Stimulated activated CD8-positive, alpha-beta memory T cell treated with anti-CD3 and anti-CD28 coated beads, Interleukin-15, amount 100 ng/mL, for 4 hours (primary cell): ENCODE measurements around the gene TYK2.

ENCODE experiments used
- DNase-seq, 2 donors: peaks; one replicate each; pipeline ENCODE4 v3.0.0-alpha.2; 2020; ENCODE audit warnings: low read depth in 2 of 2

TYK2 gene

DNA sequence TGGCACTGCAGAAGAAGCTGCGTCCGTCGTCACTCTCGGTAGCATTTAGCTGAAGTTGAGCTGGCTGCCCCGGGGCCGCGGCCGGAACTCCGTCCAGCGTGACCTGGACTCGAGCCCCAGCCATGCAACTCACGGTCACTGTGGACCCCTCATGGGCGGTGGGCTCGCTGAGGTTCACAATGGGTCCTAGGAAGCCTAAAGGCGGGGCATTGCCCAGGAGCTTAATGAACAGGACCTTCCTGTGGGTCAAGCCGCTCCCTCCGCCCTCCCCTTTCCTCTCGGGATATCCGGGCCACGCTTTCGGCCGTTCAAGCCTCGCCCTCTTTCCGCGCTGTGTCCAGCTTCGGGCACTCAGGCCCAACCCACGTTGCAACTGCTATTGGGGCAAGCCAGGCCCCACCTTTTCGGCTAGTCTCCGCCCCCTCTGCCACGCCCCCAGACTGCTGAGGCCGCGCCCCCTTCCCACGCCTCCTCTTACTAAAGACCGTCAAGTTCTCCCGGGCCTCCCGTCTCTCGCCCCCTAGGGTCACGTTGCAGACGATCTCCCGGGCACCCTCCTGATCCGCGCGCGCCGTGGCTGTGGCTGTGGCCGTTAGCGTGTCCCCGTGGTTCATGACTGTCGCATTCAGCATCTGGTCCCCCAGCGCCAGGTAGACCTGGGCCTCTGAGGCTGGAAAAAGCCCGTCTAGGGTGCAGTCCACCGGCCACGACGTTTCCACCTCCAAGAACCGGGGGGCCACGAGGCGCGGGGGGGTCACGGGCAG, 45.6 kb downstream of the TYK2 start:
- no peak for DNase-seq

DNA sequence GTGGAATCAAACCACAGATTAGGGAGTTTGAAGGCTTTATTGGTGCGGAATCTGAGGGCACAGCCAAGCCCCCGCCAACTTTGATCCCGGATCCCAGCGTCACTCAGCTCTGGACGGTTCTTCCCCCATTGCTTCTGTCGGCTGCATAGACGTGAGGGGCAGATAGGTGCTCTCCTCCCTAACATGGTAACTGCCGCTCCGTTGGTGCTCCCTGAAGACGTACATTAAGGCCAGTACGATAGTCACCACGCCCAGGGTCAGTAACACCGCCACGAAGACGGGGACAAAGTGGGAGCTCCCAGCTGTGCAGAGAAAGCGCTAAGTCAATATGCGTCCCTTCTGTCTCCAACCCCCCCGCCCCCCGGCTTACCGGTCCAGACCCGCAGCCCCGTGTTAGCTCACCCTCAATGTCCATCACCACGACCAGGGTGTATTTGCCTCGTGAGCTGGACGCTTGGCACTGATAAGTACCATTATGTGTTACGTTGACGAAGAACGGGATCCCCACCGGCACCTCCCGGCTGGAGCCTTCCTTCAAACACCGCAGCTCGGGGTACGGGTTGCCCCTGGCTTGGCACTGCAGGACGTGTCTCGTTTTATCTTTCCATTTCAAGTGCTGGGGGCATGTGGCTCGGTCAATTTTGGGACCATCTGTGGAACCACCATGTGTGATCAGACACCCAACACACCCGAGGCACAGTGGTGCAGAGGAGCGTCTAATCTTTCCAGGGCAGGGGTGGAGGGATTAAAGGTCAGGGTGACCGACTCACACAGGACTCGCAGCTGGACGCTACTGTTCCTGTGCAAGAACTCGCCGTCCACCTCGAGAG, 46.4 kb downstream of the TYK2 start:
- no peak for DNase-seq

DNA sequence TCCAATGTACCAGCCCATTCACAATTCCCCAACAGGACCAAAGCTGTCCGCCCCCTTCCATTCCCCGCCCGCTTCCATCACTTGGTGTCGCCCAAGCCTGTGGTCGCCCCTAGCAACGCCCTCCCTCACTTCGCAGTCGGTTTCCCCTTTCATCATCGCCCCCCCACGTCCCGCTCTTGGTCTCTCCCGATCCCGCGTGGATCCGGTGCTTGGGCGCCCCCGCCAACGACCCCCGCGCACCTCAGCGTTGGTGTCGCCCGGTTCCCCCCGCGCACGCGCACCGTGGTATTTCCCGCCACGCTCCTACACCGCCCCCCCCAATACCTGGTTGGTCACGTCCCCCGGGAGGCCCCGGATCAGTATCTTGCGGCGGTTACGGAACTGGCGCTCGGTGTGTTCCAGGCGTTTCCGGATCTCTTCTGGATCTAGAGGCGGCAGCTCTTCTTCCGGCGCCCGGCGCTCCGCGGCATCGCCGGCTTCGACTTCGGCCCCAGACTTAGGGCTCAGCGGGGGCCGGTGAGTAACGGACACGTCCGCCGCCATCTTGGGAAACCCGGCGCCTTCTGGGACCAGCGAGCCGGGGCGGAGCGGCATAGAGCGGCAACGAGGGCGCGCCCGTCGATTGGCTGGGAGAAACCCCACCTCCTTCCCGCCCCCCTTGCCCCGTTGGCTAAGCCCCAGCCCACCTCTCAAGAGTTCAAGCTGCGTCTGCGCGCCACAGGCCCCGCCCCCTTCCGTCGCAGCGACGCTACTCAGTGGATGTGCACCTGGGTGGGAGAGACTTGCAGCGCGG, 47.2 kb downstream of the TYK2 start, which contains the start of gene RAVER1:
RAVER1 (minus strand) TSS at position 565 of the 793 bp plus-strand sequence; CDS start at position 543, 22 bp downstream.
- DNase-seq, result peak; percentile 96 to 98

DNA sequence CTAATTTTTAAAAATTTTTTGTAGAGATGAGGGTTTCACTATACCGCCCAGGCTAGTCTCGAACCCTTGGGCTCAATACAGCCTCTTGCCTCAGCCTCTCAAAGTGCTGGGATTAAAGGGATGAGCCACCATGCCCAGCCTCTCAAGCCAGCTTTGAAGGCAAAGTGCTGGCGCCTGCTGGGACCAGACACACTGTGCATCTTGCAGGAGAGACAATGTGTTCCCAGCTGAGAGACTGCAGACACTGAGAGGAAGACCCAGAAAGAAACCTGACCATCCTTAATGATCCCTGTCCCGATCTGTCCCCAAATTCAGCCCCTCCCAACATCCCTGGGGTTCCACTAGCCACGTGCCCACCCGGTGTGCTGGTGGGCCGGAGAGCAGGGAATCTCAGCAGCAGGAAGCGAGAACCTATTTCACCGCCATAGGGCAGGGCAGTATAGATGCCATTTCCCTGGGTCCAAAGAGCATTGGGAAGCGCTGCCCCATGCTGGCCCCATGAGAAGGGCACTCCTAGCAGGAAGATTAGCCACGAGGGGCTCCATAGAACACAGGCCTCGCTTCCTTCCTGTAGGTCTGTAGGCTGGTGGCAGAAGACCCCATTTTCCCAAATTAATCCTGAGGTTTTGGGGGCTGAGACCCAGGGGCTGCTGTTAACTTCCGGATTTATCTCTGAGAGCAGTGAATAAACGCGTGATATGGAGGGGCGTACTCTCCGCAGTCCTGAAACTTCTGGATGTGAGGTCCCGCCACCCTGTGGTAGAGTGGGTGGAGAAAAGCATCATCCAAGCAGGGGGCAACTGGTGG, 48.0 kb downstream of the TYK2 start:
- no peak for DNase-seq

DNA sequence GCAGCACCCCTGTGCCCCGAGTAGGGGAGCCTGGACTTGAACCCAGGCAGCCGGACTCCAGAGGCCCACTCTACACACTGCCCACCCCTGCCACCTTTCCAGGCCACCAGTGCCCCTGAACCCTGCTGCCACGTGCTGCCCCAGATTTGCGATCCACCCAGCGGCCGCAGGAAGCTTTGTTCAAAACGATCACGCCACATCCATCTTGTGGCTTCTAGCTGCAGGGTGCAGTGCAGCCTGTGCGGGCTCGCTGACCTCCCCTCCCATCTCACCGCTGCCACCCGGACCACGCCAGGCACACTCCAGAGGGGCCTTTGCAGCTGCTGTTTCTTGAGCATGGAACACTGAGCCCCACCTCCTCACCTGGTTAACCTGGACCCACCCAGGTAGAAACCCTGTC, 50.8 kb downstream of the TYK2 start:
- DNase-seq, result no peak

DNA sequence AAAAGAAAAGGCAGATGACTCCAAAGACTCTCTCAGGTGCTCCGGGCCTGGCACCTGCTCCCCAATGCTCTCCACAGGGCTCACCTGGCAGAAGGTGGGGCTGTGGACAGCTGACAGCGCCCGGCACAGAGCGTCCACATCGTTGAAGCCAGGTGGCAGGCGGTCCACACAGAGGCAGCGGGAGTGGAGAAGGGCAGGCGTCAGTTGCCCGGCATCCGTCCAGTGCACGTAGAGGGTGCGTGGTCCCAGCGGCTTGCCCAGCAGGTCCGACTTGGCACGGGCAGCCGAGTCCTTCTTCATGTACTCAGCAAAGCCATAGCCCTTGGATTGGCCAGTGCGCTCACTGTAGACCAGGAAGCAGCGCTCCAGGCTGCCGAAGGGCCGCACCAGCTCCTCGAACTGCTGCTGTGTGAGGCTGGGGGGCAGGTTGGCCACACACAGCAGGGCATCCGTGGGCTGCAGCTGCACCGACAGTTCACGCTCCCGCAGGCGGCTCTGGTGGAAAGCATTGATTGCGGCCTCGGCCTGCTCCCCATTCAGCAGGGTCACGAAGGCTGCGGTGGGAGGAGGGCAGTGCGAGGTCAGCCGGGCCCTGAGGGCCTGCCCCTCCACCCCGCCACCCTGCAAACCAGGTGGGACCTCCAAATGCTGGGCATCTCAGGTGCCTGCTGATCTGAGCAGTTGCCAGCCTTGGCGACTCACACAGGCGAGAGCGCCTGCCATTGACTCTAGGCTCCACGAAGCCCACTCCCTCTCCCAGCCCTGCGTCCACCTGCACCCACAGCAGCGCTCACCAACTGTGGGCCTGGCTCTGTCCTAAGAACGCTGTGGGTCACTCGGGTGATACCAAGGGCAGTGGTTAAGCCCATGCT, 51.6 kb downstream of the TYK2 start:
- no peak for DNase-seq

DNA sequence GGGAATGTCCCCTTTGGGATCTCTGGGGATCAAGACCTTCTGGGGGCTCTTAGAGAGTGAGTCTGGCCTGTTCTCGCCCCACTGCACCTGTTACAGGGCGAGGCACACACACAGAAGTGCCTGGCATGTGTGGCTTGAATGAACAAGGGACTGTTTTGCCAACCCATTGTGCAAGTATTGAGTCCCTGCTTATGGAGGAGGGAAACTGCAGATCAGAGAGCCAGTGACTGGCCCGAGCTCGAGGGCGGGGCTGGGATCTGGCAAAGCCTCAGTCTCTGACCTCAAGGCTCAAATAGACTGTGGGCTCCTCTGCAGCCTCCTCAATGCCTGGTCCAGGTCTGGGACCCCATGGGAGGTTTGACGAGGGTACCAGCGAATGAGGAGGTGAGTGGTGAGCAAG, 52.6 kb downstream of the TYK2 start:
- no peak for DNase-seq

DNA sequence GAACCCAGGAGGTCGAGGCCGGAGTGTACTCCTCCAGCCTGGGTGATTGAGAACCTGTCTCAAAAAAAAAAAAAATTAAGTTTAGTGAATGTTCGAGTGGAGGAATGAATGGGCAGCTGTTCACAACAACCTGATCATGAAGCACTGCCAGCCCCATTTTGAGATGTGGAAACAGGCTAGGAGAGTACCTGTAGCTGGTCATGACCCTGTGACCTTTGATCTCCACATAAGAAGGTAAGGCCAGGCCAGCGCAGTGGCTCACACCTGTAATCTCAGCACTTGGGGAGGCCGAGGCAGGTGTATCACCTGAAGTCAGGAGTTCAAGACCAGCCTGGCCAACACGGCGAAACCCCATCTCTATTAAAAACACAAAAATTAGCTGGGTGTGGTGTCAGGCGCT, 54.6 kb downstream of the TYK2 start:
- DNase-seq, result no peak

DNA sequence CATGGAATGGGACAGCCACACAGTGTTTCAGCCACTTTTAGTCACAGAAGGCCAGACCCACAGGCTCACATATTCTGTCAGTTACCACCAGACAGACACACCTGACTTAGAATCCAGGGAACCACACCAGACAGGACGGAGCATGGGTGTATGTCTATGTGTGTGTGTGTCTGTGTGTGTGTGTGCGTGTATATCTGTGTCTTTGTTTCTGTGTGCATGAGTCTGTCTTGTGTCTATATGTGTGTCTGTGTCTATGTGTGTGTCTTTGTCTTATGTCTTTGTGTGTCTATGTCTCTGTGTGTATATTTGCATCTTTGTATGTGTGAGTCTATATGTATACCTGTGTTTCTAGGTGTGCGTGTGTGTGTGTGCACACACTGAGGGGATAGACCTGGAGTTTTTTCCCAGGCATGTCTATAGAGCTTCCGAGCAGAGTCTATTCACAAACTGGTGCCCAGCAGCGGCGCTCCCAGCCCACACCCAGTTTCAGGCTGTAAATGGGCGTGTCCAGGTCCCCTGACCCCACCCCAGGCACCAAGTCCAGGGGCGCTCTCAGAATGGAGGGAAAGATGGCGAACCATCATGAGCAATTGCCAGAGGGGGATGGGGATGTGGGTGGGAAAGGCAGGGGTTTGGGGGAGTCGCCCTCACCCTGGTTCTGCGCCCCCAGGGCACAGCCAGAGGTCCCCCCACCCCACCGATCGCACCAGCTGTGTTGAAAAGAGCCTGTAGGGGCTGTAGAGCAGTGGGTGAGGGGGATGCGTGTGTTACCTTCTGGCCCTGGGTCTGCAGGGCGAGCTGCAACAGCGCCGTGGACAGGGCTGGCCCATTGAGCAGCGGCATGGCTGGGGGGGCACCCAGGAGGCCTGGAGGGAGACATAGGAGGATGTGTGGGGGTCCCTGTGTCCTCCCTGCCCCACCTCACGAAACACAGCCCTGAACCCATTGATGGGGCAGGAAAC, 58.2 kb downstream of the TYK2 start:
- DNase-seq, result no peak

DNA sequence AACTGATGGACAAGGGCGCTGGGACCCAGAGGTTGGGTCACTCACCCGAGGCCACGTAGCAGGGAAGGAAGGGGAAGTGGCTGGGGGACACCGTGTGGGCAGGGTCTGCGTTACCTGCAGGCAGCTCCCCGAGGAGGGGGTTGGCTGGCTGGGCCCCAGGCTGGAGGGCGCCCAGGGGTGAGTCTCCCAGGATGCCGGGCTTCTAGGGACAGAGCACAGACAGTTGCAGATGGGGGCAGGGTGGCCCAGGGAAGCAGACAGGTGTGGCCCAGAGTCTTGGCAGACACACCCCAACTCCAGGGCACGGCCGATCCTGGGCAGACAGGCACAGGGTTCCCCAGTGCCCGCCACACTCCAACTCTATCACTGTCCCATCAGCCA, 59.0 kb downstream of the TYK2 start:
- DNase-seq, result no peak

DNA sequence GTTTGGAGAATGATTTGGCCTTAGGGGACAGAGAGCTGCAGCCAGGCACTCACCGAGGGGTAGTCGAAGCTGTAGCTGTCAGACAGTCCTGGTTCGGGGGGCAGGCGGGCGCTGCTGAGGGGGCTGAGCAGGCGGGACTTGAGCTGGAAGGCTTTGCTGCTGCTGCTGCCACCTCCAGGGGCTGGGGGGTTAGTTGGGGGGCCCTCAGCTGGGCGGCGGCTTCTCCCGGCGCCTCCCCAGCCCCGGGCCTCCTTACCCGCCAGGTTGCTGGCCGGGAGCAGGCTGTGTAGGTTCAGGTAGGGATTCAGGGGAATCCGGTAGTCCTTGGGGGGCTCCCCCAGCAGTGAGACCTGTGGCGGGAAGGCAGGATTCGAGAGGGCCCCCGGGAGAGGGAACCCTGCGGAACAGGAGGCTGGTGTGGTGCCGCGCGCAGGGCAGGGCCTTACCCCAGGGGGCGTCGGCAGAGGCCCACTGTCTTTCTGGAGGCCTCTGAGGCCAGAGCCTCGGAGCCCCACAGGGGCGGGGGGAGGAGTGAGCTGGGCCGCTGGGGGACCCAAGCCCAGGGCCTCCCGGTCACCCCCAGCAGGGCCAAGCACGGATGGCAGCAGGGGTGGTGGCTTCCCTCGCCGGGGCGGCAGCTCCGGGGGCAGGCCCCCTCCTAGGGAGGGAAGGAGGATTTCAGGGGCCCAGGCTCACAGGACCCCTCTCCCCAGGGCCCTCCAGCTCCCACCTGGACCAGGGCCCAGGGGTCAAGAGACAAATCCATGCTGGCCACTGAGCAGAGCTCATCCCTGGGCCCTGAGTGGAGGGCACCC, 59.6 kb downstream of the TYK2 start:
- no peak for DNase-seq

DNA sequence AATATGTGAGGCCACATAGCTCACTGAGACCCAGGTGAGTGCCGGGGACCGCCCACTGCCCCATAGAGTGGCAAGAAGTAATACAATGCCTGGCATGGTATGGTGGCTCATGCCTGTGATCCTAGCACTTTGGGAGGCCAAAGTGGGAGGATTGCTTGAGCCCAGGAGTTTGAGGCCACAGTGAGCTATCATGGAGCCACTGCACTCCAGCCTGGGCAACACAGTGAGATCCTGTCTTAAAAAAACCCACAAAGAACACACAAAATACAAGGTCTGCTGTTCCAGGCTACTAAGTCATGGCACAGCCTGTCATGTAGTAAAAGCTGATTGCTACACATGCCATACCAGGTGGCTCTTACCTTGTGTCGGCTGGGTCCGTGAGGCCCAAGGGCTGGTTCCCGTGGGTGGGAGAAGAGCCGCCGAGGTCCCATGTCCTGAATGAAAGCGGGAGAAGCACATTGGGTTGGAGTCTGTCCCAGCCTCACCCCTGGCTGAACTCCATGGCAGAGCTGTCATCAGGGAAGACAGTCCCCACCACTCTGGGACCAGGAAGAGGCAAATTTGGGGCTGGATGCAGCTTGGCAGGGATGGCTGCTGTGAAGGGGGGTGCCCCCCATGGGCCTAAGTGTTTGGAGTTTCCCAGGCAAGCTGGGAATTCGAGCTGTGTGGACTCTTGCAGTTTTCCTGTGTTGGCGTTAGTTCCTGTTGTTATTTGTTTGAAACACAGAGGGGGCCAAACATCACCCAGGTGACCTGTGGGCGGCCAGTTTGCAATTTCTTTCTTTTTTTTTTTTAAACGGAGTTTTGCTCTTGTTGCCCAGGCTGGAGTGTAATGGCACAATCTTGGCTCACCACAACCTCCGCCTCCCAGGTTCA, 61.3 kb downstream of the TYK2 start:
- no peak for DNase-seq

DNA sequence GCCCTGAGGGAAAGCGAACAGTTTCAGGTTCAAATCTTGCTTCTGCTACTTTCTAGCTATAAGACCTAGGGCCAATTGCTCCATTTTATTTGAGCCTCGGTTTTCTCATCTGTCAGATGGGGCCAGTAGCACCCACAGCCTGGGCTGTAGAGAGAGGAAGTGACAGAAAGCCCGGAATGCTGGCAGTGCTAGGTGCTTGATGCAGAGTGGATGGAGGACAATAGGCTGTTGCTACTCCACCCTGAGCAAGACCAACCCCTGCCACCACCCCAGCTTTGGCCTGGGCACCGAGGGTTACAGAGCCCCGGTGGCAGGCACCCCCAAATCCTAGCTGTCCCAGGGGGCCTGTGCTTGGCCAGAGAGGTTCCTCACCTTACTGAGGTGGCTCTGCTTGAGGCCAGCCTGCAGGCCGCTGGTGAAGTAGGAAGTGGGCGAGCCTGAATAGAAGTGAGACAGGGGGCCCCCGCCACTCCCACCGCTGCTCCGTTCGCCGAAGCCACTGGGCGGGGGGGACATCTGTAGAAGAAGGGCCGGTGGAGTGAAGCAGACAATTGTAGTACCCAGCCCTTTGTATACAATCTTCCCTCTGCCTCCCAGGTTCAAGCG, 62.4 kb downstream of the TYK2 start:
- DNase-seq, result no peak

DNA sequence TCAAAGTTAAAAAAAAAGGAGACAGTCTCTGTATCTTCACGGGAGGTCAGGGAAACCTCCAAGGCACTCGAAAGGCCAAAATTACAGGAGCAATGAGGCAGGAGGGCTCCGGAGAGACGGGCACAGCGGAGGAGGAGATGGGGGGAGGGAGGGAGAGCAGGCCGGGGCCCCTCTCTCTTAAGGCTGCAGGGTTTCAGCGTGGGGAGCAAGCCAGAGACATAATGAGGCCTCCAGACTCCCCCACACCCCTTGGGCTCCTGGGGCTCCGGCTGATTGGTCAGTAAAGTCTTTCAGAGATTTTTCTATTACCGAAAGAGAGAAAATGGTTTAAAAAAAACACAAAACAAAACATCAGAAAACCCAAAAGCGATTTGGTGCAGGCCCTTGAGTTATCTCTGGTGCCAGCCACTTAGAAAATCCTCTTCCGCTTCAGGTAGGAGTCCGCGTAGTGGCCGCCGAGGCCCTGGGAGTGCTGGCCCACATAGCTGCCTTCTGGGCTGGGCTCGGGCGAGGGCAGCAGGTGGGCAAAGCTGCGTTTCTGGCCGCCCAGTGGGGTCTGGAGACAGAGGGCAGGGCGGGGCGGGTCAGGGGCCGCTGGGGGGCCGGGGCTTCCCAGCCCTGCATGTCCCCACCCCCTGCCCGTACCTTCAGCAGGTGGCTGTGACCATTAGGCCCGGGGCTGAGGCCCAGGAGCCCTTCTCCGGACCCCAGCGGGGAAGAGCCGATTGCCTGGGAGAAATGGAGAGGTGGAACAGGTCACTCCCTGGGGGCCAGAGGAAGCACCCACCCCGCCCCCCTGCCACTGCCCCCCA, 63.1 kb downstream of the TYK2 start:
- DNase-seq, result no peak

DNA sequence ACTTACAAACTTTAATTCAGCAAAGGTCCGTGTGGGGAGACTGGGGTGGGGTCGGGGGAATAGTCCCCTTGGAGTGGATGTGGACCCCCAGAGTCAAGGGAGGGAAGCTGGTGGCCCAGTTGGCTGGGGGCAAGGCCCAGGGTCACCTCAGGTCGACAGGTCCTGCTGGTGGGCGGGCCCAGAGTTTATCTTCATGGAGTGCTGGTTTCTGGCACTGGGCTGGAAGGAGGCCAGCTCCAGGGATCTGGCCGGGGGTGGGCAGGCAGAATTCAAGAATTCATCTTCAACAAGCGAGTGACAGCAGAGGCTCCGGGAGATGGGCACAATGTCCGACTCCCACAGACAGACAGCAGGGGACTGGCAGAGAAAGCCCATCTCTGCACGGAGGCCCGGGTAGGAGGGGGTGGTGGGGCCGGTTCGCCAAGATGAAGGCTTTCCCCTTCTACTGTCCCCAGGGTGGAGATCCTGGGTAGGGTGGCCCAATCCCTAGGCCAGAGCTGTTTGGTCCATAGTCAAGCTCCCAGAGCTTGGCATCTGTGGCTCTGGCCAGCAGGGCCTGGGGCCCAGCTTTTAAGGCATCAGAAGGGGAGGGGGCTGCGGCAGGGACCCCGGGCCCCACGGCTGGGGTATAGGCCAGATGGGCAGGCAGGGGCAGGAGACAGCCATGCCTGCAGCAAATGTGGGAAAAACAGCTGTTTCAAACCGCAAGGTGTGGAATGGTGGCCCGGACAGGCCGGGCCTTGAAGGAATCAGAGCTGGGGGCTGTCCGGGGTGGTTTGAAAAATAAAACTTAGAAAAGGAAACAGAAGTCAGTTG, 63.9 kb downstream of the TYK2 start:
- DNase-seq, result no peak
